ENCODE data around the gene NLK. TPM values are rescaled to one million over a fixed set of nuclear protein-coding genes. Genes with fewer than 3 reads are reported as not detected.
A peak's percentile ranks its signal among the peaks of the same experiment; 100 is the strongest.

NLK gene
- total and polyA plus RNA-seq, 8 donors = 18.8 to 21.3 (median 20.1) TPM

- H3K27me3 ChIP-seq = no peaks in the 10 kb centered on the region
- intact Hi-C loops (cut with DNase I) = no loop called here
- ATAC-seq (no peak), DNase-seq (no peak)
- H3K4me3 ChIP-seq = no peak overlapping the region
- no peak for TF ChIP-seq CTCF (IDR thresholded peaks at IDR 0.05)
- no peaks in the 10 kb centered on the region for H3K36me3 ChIP-seq
- H3K27ac ChIP-seq = no peak overlapping the region
- H3K9me3 ChIP-seq = no peaks in the 10 kb centered on the region
- peaks cover 8 to 55% of the 10 kb centered on the region in 2 donors for H3K4me1 ChIP-seq
These were observed 5.3 kb downstream of the NLK start for GRCh38 chr17:28047806-28048205.

- H3K36me3 ChIP-seq = no peaks in the 10 kb centered on the region
- TF ChIP-seq CTCF (IDR thresholded peaks at IDR 0.05) = no peak
These were observed 6.6 kb downstream of the NLK start for GRCh38 chr17:28049071-28049470.

GRCh38 chr17:28053044-28053670, 10.7 kb downstream of the NLK start:
- Histone ChIP-seq H3K27ac (no peak overlapping the region), H3K9me3 (no peaks in the 10 kb centered on the region), H3K36me3 (no peaks in the 10 kb centered on the region), H3K27me3 (no peaks in the 10 kb centered on the region), H3K4me3 (no peak overlapping the region), H3K4me1 (peaks cover 0 to 32% of the 10 kb centered on the region in 2 donors)
- DNase-seq = no peak
- ATAC-seq = no peak
- no peak for TF ChIP-seq CTCF (IDR thresholded peaks at IDR 0.05)
- intact Hi-C loops (cut with DNase I) = no loop called here

More at GRCh38 chr17:28049071-28049470, 6.6 kb downstream of the NLK start:
- Histone ChIP-seq H3K27me3 (no peaks in the 10 kb centered on the region), H3K4me1 (peaks cover 3 to 45% of the 10 kb centered on the region in 2 donors), H3K9me3 (no peaks in the 10 kb centered on the region), H3K4me3 (no peak overlapping the region), H3K27ac (no peak overlapping the region)
- no peak for ATAC-seq
- no peak for DNase-seq
- intact Hi-C loops (cut with DNase I) = no loop called here

- Histone ChIP-seq H3K27ac (no peak overlapping the region), H3K36me3 (no peaks in the 10 kb centered on the region), H3K27me3 (no peaks in the 10 kb centered on the region), H3K4me1 (peaks cover 0 to 37% of the 10 kb centered on the region in 2 donors), H3K9me3 (no peaks in the 10 kb centered on the region), H3K4me3 (no peak overlapping the region)
- ATAC-seq (no peak), DNase-seq (no peak)
- TF ChIP-seq CTCF (IDR thresholded peaks at IDR 0.05) = no peak
- intact Hi-C loops (cut with DNase I) = no loop called here
These were observed 11.2 kb downstream of the NLK start for GRCh38 chr17:28053725-28054124.

GRCh38 chr17:28055546-28056275, 13.2 kb downstream of the NLK start:
- no peak for ATAC-seq
- DNase-seq = no peak
- no peak for TF ChIP-seq CTCF (IDR thresholded peaks at IDR 0.05)
- H3K27me3 ChIP-seq = no peaks in the 10 kb centered on the region
- no peaks in the 10 kb centered on the region for H3K9me3 ChIP-seq
- no peaks in the 10 kb centered on the region for H3K36me3 ChIP-seq
- intact Hi-C loops (cut with DNase I) = no loop called here
- H3K4me3 ChIP-seq = no peak overlapping the region
- H3K27ac ChIP-seq = peak overlapping the region in 1 of 2 donors; percentile 39
- peaks cover 0 to 37% of the 10 kb centered on the region in 2 donors for H3K4me1 ChIP-seq

All from left lung (tissue), 10 donors.